ENCODE results near the gene ALPG. TPM values are rescaled to one million over a fixed set of nuclear protein-coding genes. Genes with fewer than 3 reads are reported as not detected.
A peak's percentile ranks its signal among the peaks of the same experiment; 100 is the strongest.

ALPG gene
- total and polyA plus RNA-seq, 2 of the 13 experiments (the other 11 are each of a cell fraction or from before 2014, with no cell fraction given), result not detected

- peak; percentile 63; the same call in 1 of the 2 replicates for TF ChIP-seq TFDP1 (CRISPR knock-in tag; IDR thresholded peaks at IDR 0.05; ENCODE audit: borderline replicate concordance)
- TF ChIP-seq TOE1 (CRISPR knock-in tag; IDR thresholded peaks at IDR 0.05), result no peak
- TF ChIP-seq RAD51 (IDR thresholded peaks at IDR 0.05; ENCODE audit: borderline replicate concordance), result no peak
- TF ChIP-seq ZNF574 (CRISPR knock-in tag; IDR thresholded peaks at IDR 0.05), result 0 out of 2 replicates have a peak, but pooled peaks have one; percentile 23
- no peak for TF ChIP-seq AKNA (CRISPR knock-in tag; IDR thresholded peaks at IDR 0.05; ENCODE audit: borderline replicate concordance)
- TF ChIP-seq TEAD2 (CRISPR knock-in tag; IDR thresholded peaks at IDR 0.05), result no peak
- no peak for TF ChIP-seq U2AF2 (IDR thresholded peaks at IDR 0.05; ENCODE audit: low read depth, low read length)
- TF ChIP-seq GLI4 (CRISPR knock-in tag; IDR thresholded peaks at IDR 0.05; ENCODE audit: borderline replicate concordance), result no peak
- no peak for TF ChIP-seq ZNF616 (CRISPR knock-in tag; IDR thresholded peaks at IDR 0.05; ENCODE audit: low read depth)
- TF ChIP-seq SETDB1 (CRISPR knock-in tag; IDR thresholded peaks at IDR 0.05; ENCODE audit: borderline replicate concordance), result no peak
- 0 out of 2 replicates have a peak, but pooled peaks have one; percentile 29 for TF ChIP-seq HDAC2 (CRISPR knock-in tag; IDR thresholded peaks at IDR 0.05)
- no peak for TF ChIP-seq ZNF816 (CRISPR knock-in tag; IDR thresholded peaks at IDR 0.05; ENCODE audit: borderline replicate concordance)
- peak; percentile 58; the same call in 1 of the 2 replicates for TF ChIP-seq KDM2A (CRISPR knock-in tag; IDR thresholded peaks at IDR 0.05; ENCODE audit: borderline replicate concordance, low read depth)
- TF ChIP-seq NAIF1 (CRISPR knock-in tag; IDR thresholded peaks at IDR 0.05; ENCODE audit: borderline replicate concordance), result peak; percentile 99
- TF ChIP-seq, protein P1, sequence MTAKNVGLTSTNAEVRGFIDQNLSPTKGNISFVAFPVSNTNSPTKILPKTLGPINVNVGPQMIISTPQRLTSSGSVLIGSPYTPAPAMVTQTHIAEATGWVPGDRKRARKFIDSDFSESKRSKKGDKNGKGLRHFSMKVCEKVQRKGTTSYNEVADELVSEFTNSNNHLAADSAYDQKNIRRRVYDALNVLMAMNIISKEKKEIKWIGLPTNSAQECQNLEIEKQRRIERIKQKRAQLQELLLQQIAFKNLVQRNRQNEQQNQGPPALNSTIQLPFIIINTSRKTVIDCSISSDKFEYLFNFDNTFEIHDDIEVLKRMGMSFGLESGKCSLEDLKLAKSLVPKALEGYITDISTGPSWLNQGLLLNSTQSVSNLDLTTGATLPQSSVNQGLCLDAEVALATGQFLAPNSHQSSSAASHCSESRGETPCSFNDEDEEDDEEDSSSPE (CRISPR knock-in tag; IDR thresholded peaks at IDR 0.05), result 0 out of 2 replicates have a peak, but pooled peaks have one; percentile 33
- TF ChIP-seq, protein P2, sequence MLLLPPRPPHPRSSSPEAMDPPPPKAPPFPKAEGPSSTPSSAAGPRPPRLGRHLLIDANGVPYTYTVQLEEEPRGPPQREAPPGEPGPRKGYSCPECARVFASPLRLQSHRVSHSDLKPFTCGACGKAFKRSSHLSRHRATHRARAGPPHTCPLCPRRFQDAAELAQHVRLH (CRISPR knock-in tag; IDR thresholded peaks at IDR 0.05; ENCODE audit: borderline replicate concordance, low read depth), result no peak
These were observed 14.0 kb downstream of the ALPG start (continued) for GRCh38 chr2:232420463-232421188.

Measured in HepG2 (cell line).